PC-9 (cell line): ENCODE data around the gene VSIG8. TPM values are rescaled to one million over a fixed set of nuclear protein-coding genes. Genes with fewer than 3 reads are reported as not detected.
A peak's percentile ranks its signal among the peaks of the same experiment; 100 is the strongest.

Source experiments
- BruUV-seq: library from RNA; stranded (reverse); fragments of 400-500 nt; replicated peaks from 2 replicates; lab custom pipeline; 2021; lab: Mats Ljungman, UMichigan
- CTCF ChIA-PET: fragments of 300-600 bp; sonication (Branson Sonifier 250); formaldehyde crosslinking; loops from one replicate; lab custom pipeline; 2022; ENCODE audit warnings: antibody characterized with exemption; lab: Charles Lee
- POLR2A ChIA-PET: fragments of 300-600 bp; sonication (Branson Sonifier 250); formaldehyde crosslinking; loops from one replicate; lab custom pipeline; 2022; ENCODE audit warnings: antibody characterized with exemption; ENCODE audit not compliant: unreplicated experiment; lab: Charles Lee
- DNase-seq, 2 experiments: peaks; one replicate each; pipeline versions ENCODE4 v3.0.0 to v3.0.0-alpha.2; 2015 to 2022; ENCODE audit warnings: mixed read lengths in 1 of 2
- H2AFZ ChIP-seq: fragments of 200-600 bp; sonication (generic); 2 replicates; pipeline ENCODE4 v1.8.1; 2017; ENCODE audit warnings: antibody characterized with exemption
- H3F3A ChIP-seq: fragments of 200-600 bp; sonication (generic); 2 replicates; pipeline ENCODE4 v1.8.1; 2017; ENCODE audit warnings: antibody characterized with exemption, mild to moderate bottlenecking, low read depth; ENCODE audit not compliant: insufficient read depth
- H3K27ac ChIP-seq: fragments of 200-600 bp; sonication (generic); 2 replicates; pipeline ENCODE4 v1.6.1; 2016; ENCODE audit warnings: mixed run types
- H3K27me3 ChIP-seq: fragments of 200-600 bp; sonication (generic); 2 replicates; pipeline ENCODE4 v1.6.1; 2016; ENCODE audit warnings: low read depth, mixed run types; ENCODE audit not compliant: insufficient read depth
- H3K36me3 ChIP-seq: fragments of 200-600 bp; sonication (generic); 2 replicates; pipeline ENCODE4 v1.6.1; 2016; ENCODE audit warnings: low read depth, mixed run types
- H3K4me1 ChIP-seq: fragments of 200-600 bp; sonication (generic); replicated peaks from 2 replicates; pipeline ENCODE4 v1.6.1; 2016; ENCODE audit warnings: mixed run types; ENCODE audit not compliant: insufficient read depth
- H3K4me2 ChIP-seq: fragments of 200-600 bp; sonication (generic); 2 replicates; pipeline ENCODE4 v1.6.1; 2017; ENCODE audit warnings: mixed run types
- H3K4me3 ChIP-seq: fragments of 200-600 bp; sonication (generic); 2 replicates; pipeline ENCODE4 v1.6.1; 2016; ENCODE audit warnings: mixed run types
- H3K79me2 ChIP-seq: fragments of 200-600 bp; sonication (generic); 2 replicates; pipeline ENCODE4 v1.6.1; 2017; ENCODE audit warnings: low read depth, mixed run types
- H3K9me2 ChIP-seq: fragments of 200-600 bp; sonication (generic); 2 replicates; pipeline ENCODE4 v1.8.1; 2017; ENCODE audit warnings: mild to moderate bottlenecking; ENCODE audit not compliant: insufficient read depth
- H3K9me3 ChIP-seq: fragments of 200-600 bp; sonication (generic); 2 replicates; pipeline ENCODE4 v1.8.1; 2016; ENCODE audit warnings: low read depth; ENCODE audit not compliant: insufficient read depth
- H4K20me1 ChIP-seq: fragments of 200-600 bp; sonication (generic); 2 replicates; pipeline ENCODE4 v1.8.1; 2017; ENCODE audit not compliant: insufficient read depth
- EZH2 ChIP-seq: fragments of 200-600 bp; sonication (generic); IDR thresholded peaks from 2 replicates; pipeline ENCODE4 v1.8.0; 2017; ENCODE audit warnings: antibody characterized with exemption, low read depth
- intact Hi-C: fragments of 100-400 bp; cut with micrococcal nuclease; formaldehyde crosslinking; loops from one replicate; pipeline ENCODE4 v1.10.0; 2022; ENCODE audit not compliant: unreplicated experiment
- total RNA-seq: library from RNA; stranded (reverse); gene quantifications from 2 replicates; pipeline ENCODE4 v1.2.3, GENCODE V29; 2021
- TF ChIP-seq, protein P1 (sequence below): fragments of 200-600 bp; sonication (generic); conservative IDR thresholded peaks from 2 replicates; pipeline ENCODE4 v1.6.1; 2017; ENCODE audit warnings: mixed run types, antibody characterized with exemption, mild to moderate bottlenecking, moderate library complexity

The VSIG8 gene
- total RNA-seq, 1 experiment from 2014 or later, result not detected

DNA sequence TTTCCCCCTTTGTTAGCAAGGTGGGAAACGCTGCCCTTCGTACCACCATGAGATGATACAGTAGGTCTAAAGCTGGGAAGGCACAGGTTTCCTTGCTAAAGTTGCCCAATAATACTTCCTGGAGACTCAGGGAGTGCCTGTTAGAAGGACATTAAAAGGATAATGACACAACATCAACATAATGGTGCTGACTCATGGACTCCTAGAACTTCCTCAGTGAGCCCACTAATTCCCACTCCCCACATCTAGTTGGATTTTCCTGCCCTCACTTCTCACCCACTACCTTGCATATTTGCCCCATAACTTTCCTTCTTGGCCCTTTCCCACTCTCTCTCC is 20.0 kb upstream of the VSIG8 start:
- H3F3A ChIP-seq, result peaks cover 43% of the 10 kb centered on the region
- POLR2A ChIA-PET, result no interaction called here
- BruUV-seq, result no TSS peak
- no peak overlapping the region for H2AFZ ChIP-seq
- no peaks in the 10 kb centered on the region for H4K20me1 ChIP-seq
- CTCF ChIA-PET, result no interaction called here
- no peaks in the 10 kb centered on the region for H3K27me3 ChIP-seq
- DNase-seq, result peak in 1 of 2 experiments; percentile 80
- TF ChIP-seq, protein P1, sequence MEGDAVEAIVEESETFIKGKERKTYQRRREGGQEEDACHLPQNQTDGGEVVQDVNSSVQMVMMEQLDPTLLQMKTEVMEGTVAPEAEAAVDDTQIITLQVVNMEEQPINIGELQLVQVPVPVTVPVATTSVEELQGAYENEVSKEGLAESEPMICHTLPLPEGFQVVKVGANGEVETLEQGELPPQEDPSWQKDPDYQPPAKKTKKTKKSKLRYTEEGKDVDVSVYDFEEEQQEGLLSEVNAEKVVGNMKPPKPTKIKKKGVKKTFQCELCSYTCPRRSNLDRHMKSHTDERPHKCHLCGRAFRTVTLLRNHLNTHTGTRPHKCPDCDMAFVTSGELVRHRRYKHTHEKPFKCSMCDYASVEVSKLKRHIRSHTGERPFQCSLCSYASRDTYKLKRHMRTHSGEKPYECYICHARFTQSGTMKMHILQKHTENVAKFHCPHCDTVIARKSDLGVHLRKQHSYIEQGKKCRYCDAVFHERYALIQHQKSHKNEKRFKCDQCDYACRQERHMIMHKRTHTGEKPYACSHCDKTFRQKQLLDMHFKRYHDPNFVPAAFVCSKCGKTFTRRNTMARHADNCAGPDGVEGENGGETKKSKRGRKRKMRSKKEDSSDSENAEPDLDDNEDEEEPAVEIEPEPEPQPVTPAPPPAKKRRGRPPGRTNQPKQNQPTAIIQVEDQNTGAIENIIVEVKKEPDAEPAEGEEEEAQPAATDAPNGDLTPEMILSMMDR, result no peak
- no peak for TF ChIP-seq EZH2
- H3K27ac ChIP-seq, result peak overlapping the region; percentile 98
- H3K9me3 ChIP-seq, result no peaks in the 10 kb centered on the region
- intact Hi-C loops, result loop anchor here (1.0 kb wide), 1 partner anchor 15 kb away; no protein-coding TSS in a partner anchor
- H3K9me2 ChIP-seq, result no peaks in the 10 kb centered on the region
- peak overlapping the region; percentile 19; the same call in 1 of the 2 replicates for H3K4me3 ChIP-seq
- peak overlapping the region; percentile 70 for H3K4me2 ChIP-seq
- no peaks in the 10 kb centered on the region; the same call in 1 of the 2 replicates for H3K36me3 ChIP-seq
- H3K79me2 ChIP-seq, result no peaks in the 10 kb centered on the region
- H3K4me1 ChIP-seq, result peaks cover 57% of the 10 kb centered on the region

DNA sequence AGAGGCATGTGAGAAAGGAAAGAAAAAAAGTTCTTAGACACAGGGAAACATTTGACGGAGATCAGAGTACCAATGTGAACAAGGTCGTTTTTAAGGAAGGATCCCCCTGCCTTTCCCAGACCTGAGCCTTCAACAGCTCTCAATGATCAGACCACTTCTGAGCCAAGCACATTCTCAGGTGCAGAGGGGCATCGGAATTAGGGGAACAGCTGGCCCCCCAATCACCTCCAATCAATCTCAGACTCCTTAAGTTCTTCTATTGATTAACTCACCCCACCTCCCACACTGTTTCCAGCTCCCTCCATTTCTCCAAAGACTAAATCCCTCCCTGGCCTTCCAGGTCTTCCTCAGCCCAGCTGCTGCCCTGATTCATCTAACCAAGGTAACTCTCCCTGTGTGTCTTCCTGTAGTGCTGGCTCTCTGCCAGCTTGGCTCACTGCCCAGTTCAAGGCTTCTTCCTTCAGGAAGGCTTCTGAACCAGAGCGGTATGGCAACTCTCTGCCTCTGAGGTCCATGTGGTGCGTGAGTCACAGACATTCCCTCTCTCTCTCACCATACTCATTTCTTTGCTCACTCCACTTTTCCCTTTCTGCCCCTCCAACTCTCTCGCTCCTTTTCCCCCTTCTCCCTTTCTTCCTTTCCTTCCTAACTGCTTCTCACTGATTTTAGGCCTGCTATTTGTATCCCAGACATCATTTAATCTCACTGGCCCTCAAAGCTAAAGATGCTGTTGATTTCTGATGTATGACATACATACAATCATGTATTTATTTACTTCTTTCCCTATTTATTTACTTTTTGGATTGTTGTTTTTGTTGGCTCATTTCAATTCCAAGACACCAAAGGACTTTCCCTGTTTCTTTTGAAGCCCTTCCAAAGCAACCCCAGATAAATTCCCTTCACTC is 19.4 kb upstream of the VSIG8 start:
- ChIA-PET CTCF (interaction anchor here (0.6 kb wide), 1 partner anchor 8 kb away, joined by 3 read pairs; no protein-coding TSS in a partner anchor), POLR2A (interaction anchor here (0.6 to 1.2 kb wide), 3 partner anchors 10 to 43 kb away, joined by 3 to 4 read pairs (median 3); partner anchors contain the start of gene TAGLN2)
- intact Hi-C loops, result loop anchor here (1.0 to 2.0 kb wide), 2 partner anchors 15 to 27 kb away; no protein-coding TSS in a partner anchor
- peaks cover 43% of the 10 kb centered on the region for H3F3A ChIP-seq
- TF ChIP-seq, protein P1, result no peak
- no peaks in the 10 kb centered on the region; the same call in 1 of the 2 replicates for H3K36me3 ChIP-seq
- no peaks in the 10 kb centered on the region for H3K79me2 ChIP-seq
- no peaks in the 10 kb centered on the region for H3K27me3 ChIP-seq
- H4K20me1 ChIP-seq, result no peaks in the 10 kb centered on the region
- H3K9me3 ChIP-seq, result no peaks in the 10 kb centered on the region
- no peaks in the 10 kb centered on the region for H3K9me2 ChIP-seq
- peak overlapping the region; percentile 19; the same call in 1 of the 2 replicates for H3K4me3 ChIP-seq
- H3K4me1 ChIP-seq, result peaks cover 57% of the 10 kb centered on the region
- TSS peak; percentile 91 for BruUV-seq
- H3K27ac ChIP-seq, result peak overlapping the region; percentile 98
- peak overlapping the region; percentile 70 for H3K4me2 ChIP-seq
- no peak overlapping the region for H2AFZ ChIP-seq
- peak; percentile 97 to 98 for DNase-seq

DNA sequence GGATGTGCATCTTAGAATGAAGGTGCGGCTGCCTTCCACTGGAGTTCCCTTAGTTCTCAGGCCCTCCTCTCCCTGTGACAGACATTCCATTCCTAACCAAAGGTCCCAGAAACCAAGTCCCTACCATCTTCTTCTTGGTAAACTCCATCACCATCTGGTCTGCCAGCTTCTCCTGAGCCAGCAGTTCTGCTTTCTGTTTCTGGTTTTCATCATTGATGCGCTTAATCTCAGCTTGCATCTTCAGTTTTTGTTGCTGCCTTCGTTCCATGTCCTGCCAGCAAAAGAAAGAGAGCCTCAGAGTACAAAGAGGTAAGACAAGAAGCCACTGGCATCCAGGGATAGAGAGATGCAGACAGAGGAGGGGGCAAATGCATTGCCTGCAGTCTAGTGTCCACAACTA is 18.0 kb upstream of the VSIG8 start:
- Histone ChIP-seq H3K4me1 (peaks cover 57% of the 10 kb centered on the region), H3K36me3 (no peaks in the 10 kb centered on the region; the same call in 1 of the 2 replicates), H3K79me2 (no peaks in the 10 kb centered on the region), H3K27ac (peak overlapping the region; percentile 98), H2AFZ (no peak overlapping the region), H3K9me3 (no peaks in the 10 kb centered on the region), H4K20me1 (no peaks in the 10 kb centered on the region), H3K4me2 (peak overlapping the region; percentile 44), H3K27me3 (no peaks in the 10 kb centered on the region), H3K9me2 (no peaks in the 10 kb centered on the region), H3F3A (peaks cover 43% of the 10 kb centered on the region), H3K4me3 (no peak overlapping the region)
- TF ChIP-seq, protein P1, result no peak
- no peak for TF ChIP-seq EZH2
- POLR2A ChIA-PET, result interaction anchor here (0.7 kb wide), 2 partner anchors 10 to 60 kb away, joined by 4 to 7 read pairs; no protein-coding TSS in a partner anchor
- BruUV-seq, result no TSS peak
- CTCF ChIA-PET, result interaction anchor here (0.6 to 0.9 kb wide), 2 partner anchors 123 to 499 kb away, joined by 3 to 4 read pairs; no protein-coding TSS in a partner anchor
- no peak for DNase-seq
- intact Hi-C loops, result loop anchor here (2.0 kb wide), 1 partner anchor 26 kb away; no protein-coding TSS in a partner anchor
